HG03139 (cell line): ENCODE measurements around the gene RHD.
"Not testable (repeated sequence)": the region's sequence is repeated elsewhere in the genome, so short reads cannot be mapped to it uniquely, and the experiment has no call there.

Source experiments
- ATAC-seq: cut with Tn5 transposase; IDR thresholded peaks from one replicate; pipeline ENCODE4 v1.9.1; 2021; ENCODE audit not compliant: unreplicated experiment

The RHD gene

DNA sequence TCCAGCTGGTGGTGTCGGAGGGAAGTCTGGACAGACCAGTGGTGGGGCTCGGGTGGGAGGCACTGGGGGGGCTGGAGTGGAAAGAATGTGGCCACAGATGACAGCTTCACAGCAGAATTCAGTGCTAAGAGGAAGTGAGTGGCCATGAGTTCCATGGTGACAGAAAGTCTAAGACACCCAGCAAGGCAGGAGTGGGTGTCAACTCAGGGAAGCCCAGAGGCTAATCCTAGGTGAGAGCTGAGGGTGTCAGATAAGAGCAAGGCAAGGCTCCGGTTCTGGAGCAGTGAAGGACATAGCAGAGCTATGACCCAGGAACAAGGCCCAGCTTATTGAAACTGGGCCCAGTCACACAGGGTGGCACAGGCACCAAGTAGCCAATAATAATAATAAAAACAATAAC, 30.0 kb downstream of the RHD start:
- ATAC-seq, result not testable (repeated sequence)

DNA sequence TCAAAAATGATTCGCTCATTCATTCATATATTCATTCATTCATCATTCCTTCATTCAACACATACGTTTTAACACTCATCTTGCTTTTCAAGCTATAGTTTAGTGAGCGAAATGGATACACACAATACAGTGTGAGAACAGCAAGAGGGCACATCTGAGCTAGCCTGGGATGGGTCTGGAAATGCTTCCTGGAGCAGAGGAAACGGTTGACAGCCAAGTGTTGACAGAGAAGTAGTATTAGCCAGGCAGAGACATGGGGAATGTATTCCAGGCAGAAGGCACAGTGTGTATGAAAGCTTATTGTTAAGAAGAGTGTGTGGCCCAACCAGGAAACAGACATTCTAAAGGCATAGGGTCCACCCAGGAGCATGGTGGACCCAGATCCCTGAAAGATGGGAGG, 32.6 kb downstream of the RHD start:
- not testable (repeated sequence) for ATAC-seq

DNA sequence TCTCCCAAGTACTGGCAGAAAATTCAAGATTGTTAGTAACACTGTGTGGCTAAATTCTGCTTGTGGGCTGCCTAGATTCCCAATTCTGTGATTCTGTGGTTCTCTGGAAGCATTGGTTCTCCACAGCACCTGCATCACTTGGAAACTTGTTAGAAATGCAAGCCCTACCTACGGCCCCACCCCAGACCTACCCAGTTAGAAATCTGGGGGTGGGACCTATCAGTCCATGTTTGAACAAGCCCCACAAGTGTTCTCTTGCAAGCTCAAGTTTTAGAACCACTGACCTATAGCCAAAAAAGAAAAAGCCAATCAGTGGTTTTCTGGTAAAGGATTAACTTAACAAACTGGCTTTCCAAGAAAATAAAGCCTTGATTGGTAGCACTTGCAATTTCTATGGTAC, 35.9 kb downstream of the RHD start:
- ATAC-seq, result not testable (repeated sequence)

DNA sequence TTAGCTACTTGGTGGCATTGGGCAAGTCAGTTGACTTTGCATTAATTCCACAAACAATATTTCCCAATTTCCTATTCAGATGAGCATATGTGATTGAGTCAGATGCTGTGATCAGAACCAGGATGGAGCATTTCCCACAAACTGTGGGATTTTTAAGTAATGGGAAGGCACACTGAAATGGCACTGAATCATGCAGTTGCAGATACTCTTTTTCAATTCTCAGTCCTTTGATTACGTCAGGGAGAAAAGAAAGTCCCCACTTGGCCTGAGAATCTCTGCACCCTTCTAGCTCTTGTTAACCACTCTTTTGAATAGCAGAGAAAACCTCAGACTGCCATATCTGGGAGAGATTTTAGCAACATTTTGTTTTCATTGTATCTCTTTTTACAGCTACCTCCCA, 36.8 kb downstream of the RHD start:
- not testable (repeated sequence) for ATAC-seq

DNA sequence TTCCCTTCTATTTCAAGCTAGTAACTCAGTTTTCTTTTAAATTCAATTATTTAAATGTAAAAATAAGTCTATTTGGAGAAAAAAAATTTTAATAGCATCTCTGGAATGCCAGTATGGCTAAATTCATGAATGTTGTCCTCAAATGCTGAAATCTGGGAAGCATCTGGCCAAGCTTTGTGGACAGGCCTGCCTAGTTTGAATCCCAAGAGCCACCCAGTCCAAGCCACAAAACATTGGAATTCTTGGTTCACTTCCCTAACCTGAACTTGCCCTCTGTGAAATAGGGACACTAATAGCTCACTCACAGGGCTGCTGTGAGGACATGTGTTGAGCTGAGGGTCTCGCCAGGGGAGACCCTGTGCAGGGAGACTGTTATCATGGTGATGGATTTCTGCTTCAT, 37.2 kb downstream of the RHD start:
- not testable (repeated sequence) for ATAC-seq

DNA sequence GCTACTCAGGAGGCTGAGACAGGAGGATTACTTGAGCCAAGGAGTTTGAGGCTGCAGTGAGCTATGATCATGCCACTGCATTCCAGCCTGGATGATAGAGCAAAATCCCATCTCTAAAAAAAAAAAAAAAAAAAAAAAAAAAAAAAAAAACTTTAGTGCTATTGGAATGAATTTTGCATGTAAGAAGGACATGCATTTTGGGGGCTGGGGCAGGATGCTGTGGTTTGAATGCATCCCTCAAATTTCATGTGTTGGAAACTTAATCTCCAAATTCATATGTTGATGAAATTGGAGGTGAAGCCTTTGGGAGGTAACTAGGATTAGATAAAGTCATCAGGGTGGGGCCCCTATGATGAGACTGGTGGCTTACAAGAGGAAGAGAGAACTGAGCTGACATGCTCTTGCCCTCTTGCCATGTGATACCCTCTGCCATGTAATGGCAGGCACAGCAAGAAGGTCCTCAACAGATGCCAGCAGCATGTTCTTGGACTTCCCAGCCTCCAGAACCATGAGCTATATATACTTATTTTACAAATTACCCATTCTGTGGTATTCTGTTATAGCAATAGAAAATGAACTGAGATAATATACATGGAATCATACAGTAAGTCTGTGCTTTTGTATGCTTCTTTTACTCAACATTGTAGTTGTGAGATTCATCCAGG, 40.6 kb downstream of the RHD start:
- ATAC-seq, result not testable (repeated sequence)

DNA sequence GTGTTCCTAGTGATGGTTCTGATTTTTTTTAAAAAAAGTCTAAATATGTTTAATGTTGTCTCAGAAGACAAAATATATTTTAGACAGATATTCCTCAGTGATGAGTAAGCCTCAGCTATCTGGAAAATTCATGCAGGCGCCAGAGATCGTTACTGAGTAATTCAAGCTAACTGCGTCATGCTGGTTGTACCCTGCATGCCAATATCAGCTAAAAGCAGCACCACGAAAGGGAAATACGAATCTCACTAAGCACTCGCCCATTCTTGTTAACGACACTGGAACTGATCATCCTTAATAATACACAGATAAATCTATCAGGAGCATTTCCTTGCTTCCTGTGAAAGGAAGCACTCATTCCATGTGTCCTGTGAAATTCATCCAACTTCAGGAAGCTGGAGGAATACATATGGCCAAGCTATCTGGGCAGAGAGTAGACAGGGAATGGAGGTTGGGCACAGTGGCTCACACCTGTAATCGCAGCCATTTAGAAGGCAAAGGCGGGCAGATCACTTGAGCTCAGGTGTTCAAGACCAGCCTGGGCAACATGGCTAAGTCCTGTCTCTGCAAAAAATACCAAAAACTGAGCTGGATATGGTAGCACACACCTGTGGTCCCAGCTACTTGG, 48.1 kb downstream of the RHD start:
- not testable (repeated sequence) for ATAC-seq

DNA sequence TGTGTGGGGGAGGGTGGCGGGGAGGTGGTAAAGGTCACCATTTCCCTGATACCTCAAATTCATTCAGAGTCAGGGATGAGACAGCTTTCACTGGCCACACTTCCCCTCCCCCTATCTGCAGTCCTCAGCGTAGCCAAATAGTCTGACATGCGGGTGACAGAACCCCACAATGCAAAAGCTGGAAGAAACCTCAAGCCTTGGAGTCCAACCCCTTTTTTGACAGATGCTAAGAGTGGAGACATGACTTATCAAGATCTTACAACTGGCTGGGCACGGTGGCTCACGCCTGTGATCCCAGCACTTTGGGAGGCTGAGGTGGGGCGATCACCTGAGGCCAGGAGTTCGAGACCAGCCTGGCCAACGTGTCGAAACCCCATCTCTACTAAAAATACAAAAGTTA, 49.8 kb downstream of the RHD start:
- not testable (repeated sequence) for ATAC-seq

DNA sequence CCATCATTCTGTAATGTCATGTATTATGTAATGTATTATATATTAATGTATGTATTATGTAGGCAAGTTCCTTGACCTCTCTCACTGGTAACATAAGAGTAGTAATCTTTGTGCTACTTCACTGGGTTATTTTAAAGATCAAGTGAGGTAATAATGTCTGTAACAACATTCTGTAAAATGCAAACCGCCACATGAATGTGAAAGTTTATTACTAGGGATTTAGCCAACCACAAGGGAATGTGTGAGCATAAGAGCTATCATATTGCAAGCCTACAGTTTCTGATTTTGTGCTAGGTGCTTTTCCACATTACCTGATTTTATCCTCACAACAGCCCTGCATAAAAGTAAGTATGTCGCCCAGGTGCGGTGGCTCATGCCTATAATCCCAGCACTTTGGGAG, 52.1 kb downstream of the RHD start:
- not testable (repeated sequence) for ATAC-seq

DNA sequence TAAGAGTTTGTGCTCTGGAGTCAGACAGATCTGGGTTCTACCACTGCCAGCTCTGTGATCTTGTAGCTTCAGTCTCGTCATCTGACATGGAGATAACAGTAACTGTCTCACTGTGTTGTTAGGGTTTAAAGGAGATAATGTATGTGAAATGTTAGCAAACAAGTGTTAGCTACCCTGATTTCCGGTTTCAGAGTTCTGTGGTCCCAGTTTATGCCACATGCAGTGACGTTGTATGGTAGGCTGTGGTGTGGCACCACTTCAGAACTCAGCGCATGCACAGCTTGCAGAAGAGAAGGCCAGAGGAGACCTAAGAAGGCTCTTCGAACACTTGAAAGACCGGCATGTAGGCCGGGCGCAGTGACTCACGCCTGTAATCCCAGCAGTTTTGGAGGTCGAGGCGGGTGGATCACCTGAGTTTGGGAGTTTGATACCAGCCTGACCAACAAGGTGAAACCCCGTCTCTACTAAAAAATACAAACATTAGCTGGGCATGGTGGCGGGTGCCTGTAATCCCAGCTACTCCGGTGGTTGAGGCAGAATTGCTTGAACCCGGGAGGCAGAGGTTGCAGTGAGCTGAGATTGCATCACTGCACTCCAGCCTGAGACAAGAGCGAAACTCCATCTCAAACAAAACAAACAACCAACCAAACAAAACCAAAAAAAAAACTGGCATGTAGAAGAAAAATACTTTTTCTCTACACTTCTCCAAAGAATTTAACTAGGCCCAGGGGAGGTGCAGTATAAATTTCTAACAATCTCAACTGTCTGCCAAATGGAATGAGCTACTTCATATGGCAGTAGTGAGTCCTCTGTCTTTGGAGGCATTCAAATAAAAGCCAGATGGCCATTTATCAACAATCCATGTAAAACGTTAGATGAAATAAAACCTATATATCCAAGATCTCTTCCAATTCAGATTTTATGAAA, 55.8 kb downstream of the RHD start:
- not testable (repeated sequence) for ATAC-seq

DNA sequence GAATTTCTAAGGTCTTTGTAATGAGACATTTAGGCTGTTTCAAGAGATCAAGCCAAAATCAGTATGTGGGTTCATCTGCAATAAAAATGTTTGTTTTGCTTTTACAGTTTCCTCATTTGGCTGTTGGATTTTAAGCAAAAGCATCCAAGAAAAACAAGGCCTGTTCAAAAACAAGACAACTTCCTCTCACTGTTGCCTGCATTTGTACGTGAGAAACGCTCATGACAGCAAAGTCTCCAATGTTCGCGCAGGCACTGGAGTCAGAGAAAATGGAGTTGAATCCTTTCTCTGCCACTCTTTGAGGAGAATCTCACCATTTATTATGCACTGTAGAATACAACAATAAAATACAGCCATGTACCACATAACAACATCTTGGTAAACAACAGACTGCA, 56.5 kb downstream of the RHD start:
- ATAC-seq, result not testable (repeated sequence)

DNA sequence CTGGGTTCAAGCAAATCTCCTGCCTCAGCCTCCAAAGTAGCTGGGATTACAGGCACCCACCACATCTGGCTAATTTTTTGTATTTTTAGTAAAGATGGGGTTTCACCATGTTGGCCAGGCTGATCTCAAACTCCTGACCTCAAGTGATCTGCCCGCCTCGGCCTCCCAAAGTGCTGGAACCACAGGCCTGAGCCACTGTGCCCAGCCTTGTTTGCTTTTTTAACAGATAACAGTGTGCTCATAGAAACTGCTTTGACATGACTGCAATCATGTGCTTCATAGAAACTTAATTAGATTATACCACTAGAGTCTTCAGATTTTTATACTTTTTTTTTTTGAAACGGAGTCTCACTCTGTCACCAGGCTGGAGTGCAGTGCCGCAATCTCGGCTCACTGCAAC, 57.0 kb downstream of the RHD start:
- ATAC-seq, result not testable (repeated sequence)

DNA sequence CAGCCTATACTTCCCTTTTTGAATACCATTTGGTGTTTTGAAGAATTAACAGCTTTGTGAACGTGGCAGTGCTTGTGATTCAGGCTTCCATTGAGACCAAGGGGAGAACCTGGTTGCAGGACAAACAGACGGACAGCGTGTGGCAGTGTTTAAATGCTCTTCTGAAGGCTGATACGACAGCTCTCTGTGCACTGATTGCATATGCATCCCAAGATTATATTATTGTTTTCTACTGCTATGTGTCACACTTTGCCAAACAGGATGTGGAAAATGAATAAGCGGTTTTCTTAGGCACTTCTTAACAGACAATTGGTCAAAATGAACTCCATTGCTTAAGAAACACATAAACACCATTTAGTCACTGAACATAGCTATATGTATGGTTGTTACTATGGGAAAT, 57.6 kb downstream of the RHD start:
- not testable (repeated sequence) for ATAC-seq

DNA sequence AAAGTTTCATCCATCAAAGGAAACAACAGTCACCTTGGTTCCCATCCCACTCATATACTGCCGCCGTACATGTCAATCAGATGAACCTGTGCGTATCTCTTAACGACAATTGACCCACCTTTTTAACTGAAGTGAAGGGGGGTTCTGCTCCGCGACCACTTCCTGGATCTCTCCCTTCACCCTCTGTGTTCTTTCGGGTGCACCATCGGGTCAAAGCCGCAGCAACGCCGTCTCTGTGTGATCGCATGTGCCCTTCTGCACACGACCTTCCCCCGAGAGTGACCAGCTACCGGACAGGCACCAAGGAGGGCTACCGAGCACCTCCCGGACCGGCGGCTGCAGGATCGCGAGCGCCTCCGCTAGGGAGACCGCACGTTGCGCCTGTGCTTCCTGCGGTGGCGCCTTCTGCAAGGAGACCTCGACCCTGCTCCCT, 64.6 kb downstream of the RHD start:
- ATAC-seq, result peak; percentile 34

DNA sequence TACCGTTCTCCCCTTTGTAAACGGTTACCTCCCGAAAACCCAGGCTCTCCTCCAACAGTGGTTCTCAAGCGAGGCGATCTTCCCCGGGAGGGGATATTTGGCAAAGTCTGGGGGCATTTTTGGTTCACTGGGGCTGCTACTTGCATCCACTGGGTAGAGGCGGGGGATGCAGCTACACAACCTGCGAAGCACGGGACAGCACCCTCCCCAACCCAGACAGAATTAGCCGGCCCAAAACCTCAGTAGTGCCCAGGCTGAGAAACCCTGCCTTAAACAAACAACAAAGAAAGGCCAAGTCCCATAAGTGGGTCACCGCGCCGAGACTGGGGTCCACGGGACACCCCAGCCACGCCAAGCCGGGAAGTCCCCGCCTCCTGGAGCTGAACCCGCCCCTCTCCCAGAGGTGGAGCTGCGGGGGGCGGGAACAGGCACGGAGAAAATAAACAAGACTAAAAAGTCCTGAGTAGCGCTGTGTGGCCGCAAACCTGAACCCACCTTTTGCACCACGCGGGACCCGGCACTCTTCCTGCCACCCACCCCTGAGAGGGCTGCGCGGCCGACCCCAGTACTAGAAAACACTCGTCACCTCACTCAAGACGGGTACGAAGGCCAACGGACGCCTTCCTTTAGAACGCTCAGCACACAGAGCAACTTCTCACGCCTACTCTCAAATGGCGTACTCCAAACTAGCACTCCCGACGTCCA, 65.3 kb downstream of the RHD start:
- peak; percentile 28 for ATAC-seq

DNA sequence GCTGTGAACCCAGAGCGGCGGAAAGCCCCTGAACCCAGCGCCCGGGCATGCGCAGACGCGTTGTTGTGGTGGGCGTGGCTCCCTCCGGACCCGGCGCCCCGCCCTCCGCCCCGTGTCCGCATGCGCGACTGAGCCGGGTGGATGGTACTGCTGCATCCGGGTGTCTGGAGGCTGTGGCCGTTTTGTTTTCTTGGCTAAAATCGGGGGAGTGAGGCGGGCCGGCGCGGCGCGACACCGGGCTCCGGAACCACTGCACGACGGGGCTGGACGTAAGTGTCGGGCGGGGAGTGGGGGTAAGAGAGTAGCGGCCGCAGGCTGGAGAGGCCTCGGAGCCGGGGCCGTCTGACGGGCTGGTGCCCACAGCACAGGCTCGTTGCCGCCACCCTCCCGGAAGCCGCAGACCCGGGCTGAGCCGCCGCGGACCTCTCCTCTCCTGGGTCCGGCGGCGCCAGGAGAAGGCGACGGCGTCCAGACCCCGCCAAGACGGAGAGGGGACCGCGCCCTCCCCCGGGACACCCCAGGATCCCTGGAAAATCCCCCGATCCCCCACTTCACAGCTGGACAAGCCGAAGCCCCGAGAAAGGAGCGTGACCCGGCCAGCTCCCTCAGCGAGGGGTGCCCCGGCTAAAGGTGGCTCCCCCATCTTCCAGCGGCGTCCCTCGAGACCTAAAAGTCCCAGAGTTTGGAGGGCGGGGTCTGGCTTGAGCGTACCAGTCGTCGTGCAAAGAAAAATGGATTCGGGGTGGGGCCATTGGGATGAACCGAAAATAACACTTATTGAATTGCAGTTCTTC, 66.1 kb downstream of the RHD start, which contains the start of gene TMEM50A:
TMEM50A (plus strand) TSS at position 147 of the 794 bp plus-strand sequence. CDS start 2,153 bp downstream, outside the sequence.
- ATAC-seq, result peak; percentile 59

DNA sequence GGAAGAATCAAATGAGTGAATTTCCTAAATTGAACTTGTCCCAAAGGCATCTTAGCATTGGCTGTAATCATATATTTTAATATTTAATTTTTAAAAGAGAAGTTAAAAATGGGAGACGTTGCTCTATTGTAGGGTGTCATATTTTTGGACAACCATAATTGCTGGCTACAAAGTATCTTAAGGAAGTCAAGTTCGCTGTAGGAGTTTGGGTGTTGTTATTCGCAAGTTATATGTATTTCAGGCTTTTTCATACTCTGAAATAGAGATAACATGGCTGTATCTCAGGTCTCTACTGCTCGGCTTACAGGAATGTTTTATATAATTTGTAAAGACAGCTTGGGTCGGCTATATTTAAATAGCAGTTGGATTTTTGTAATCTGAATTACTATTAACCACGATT, 66.7 kb downstream of the RHD start:
- no peak for ATAC-seq

DNA sequence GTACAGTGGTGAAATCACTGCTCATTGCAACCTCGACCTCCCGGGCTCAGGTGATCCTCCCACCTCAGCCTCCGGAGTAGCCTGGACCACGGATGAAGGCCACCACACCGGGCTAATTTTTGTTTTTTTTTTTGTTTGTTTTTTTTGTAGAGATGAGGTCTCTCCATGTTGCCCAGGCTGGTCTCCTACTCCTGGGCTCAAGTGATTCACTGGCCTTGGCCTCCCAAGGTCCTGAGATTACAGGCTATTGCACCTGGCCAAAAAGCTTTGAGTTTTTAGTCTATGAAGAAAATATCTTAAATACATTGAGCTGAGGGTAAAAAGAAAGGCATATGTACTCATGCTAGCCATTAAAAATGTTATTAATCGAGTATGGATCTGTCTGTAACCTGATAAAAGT, 69.4 kb downstream of the RHD start:
- no peak for ATAC-seq

DNA sequence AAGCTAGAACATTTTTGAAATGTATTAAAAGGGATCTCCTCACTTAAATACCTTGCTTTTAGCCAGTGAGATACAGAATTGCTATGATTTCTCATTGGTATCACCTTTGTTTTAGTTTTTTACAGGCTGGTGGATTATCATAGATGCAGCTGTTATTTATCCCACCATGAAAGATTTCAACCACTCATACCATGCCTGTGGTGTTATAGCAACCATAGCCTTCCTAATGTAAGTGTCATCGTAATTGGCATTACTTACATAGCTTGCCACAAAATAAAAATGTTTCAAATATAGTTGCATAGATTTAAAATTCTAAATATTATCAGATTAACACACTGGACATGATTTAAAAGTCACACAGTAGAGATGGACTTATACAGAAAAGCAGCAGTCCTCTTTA, 70.5 kb downstream of the RHD start:
- no peak for ATAC-seq

DNA sequence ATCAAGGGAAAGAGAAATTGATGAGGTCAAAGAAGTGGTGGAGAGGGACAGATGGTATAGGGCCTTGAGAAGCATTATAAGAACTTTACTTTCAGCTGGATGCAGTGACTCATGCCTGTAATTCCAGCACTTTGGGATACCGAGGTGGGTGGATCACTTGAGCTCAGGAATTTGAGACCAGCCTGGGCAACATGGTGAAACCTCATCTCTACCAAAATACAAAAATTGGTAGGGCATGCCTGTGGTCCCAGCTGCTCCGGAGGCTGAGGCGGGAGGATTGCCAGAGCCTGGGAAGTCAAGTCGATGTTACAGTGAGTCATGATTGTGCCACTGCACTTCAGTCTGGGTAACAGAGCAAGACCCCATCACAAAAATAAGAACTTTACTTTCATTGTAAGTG, 71.6 kb downstream of the RHD start:
- ATAC-seq, result no peak
